SKM-1 treated with dmso at 0.1 percent for 144 hours (cell line): Measurements from ENCODE around the gene SIAE.

Experiments
- DNase-seq: peaks from one replicate; lab custom pipeline; 2025; ENCODE audit not compliant: unreplicated experiment; lab: John Stamatoyannopoulos, UW

The SIAE gene

GRCh38 chr11:124583781-124584180, 89.8 kb downstream of the SIAE start:
- no peak for DNase-seq
